Endodermal cell (in vitro differentiated cells): ENCODE results near the gene SCUBE1. TPM values are rescaled to one million over a fixed set of nuclear protein-coding genes. Genes with fewer than 3 reads are reported as not detected.
A peak's percentile ranks its signal among the peaks of the same experiment; 100 is the strongest.

Source experiments
- DNase-seq: peaks from one replicate; pipeline ENCODE4 v3.0.0-alpha.2; 2017
- H3K27ac ChIP-seq: 2 replicates; pipeline ENCODE4 v1.5.1; 2013; ENCODE audit warnings: mild to moderate bottlenecking, low read depth, low read length, moderate library complexity
- H3K27me3 ChIP-seq: 2 replicates; pipeline ENCODE4 v1.6.1; 2013; ENCODE audit warnings: mild to moderate bottlenecking, low read length, moderate library complexity; ENCODE audit not compliant: insufficient read depth, control insufficient read depth, poor library complexity, severe bottlenecking
- H3K36me3 ChIP-seq: 2 replicates; pipeline ENCODE4 v1.7.0; 2013; ENCODE audit warnings: mild to moderate bottlenecking, low read length, moderate library complexity; ENCODE audit not compliant: control insufficient read depth, insufficient read depth
- H3K4me1 ChIP-seq: one replicate; pipeline ENCODE4 v1.7.0; 2013; ENCODE audit warnings: low read length; ENCODE audit not compliant: control insufficient read depth, insufficient read depth
- H3K4me3 ChIP-seq: 2 replicates; pipeline ENCODE4 v1.5.1; 2013; ENCODE audit warnings: mild to moderate bottlenecking, low read length, moderate library complexity
- H3K9ac ChIP-seq: 2 replicates; pipeline ENCODE4 v1.6.1; 2013; ENCODE audit warnings: mild to moderate bottlenecking, low read length, moderate library complexity; ENCODE audit not compliant: poor library complexity, severe bottlenecking; ENCODE audit errors: extremely low read depth
- H3K9me3 ChIP-seq: 2 replicates; pipeline ENCODE4 v1.6.1; 2013; ENCODE audit warnings: mild to moderate bottlenecking, low read length, moderate library complexity; ENCODE audit not compliant: control insufficient read depth
- H3K27ac Mint-ChIP-seq: 2 replicates; pipeline ENCODE4 v1.8.0; 2020; ENCODE audit warnings: mixed read lengths
- H3K27me3 Mint-ChIP-seq: 2 replicates; pipeline ENCODE4 v1.8.0; 2021; ENCODE audit warnings: mild to moderate bottlenecking, mixed read lengths; ENCODE audit not compliant: insufficient read depth
- H3K36me3 Mint-ChIP-seq: 2 replicates; pipeline ENCODE4 v1.8.0; 2020; ENCODE audit warnings: low read depth, mixed read lengths
- H3K4me1 Mint-ChIP-seq: 2 replicates; pipeline ENCODE4 v1.8.0; 2020; ENCODE audit warnings: mixed read lengths
- H3K4me3 Mint-ChIP-seq: 2 replicates; pipeline ENCODE4 v1.8.0; 2020; ENCODE audit warnings: mild to moderate bottlenecking, moderate library complexity, mixed read lengths
- H3K9me3 Mint-ChIP-seq: 2 replicates; pipeline ENCODE4 v1.8.0; 2020; ENCODE audit warnings: mild to moderate bottlenecking, mixed read lengths
- CTCF ChIP-seq: fragments of 200-600 bp; sonication (generic); conservative IDR thresholded peaks from 2 replicates; pipeline ENCODE4 v1.5.0; 2021; ENCODE audit warnings: antibody characterized with exemption, mild to moderate bottlenecking
- WGBS, 2 experiments: methylation state at CpG; one replicate each; pipeline versions ENCODE4 v1.1.5 to v1.1.7; 2013; ENCODE audit warnings: missing lambda C conversion rate in 2 of 2, mixed read lengths in 1 of 2; ENCODE audit not compliant: insufficient coverage in 1 of 2, insufficient read length in 1 of 2; 5-methylcytosine and 5-hydroxymethylcytosine counted together
- total RNA-seq, 2 donors: library from RNA; stranded (reverse); fragmentation: NEBNext Ultra II Directional in 1 of 2; extraction: Animal tissue kit (Norgen Biotek cat#: 25700) in 1 of 2; gene quantifications; 2 replicates in 1 of 2; 3 replicates in 1 of 2; pipeline ENCODE4 v1.2.1, GENCODE V29; 2021

The SCUBE1 gene
- total RNA-seq, 2 donors from 2014 or later, result 0.13 to 0.95 TPM

GRCh38 chr22:43293259-43293654 is 49.9 kb downstream of the SCUBE1 start:
- Histone ChIP-seq H3K36me3 (no peaks in the 10 kb centered on the region), H3K9ac (no peak overlapping the region), H3K4me1 (no peaks in the 10 kb centered on the region), H3K4me3 (no peak overlapping the region), H3K9me3 (no peaks in the 10 kb centered on the region), H3K27ac (no peak overlapping the region), H3K27me3 (no peaks in the 10 kb centered on the region)
- Mint-ChIP-seq H3K9me3 (no peaks in the 10 kb centered on the region), H3K4me1 (peaks cover 7% of the 10 kb centered on the region), H3K27ac (no peak overlapping the region), H3K36me3 (no peaks in the 10 kb centered on the region), H3K4me3 (no peak overlapping the region), H3K27me3 (peaks cover 1% of the 10 kb centered on the region)
- no peak for DNase-seq
- TF ChIP-seq CTCF, result no peak
- 95 to 96% methylated on average over 15 to 17 of the region's 17 CpGs for WGBS, 2 experiments

- peaks cover 7% of the 10 kb centered on the region for H3K4me1 Mint-ChIP-seq
Measured at GRCh38 chr22:43292630-43293018, 50.5 kb downstream of the SCUBE1 start.

DNA sequence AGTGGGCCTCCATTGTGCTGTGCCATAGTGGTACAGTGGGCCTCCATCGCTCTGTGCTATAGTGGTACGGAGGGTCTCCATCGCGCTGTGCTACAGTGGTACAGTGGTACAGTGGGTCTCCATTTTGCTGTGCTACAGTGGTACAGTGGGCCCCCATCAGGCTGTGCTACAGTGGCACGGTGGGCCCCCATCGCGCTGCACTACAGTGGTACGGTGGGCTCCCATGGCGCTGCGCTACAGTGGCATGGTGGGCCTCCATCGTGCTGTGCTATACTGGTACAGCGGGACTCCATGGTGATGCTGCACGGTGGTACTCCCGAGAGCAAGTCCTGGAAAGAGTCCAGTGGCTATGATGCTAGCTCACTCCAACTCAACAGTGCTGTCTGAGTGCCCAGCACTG is 51.8 kb downstream of the SCUBE1 start:
- Histone ChIP-seq H3K9me3 (no peaks in the 10 kb centered on the region), H3K27ac (no peak overlapping the region), H3K27me3 (no peaks in the 10 kb centered on the region), H3K9ac (no peak overlapping the region), H3K36me3 (no peaks in the 10 kb centered on the region), H3K4me3 (no peak overlapping the region), H3K4me1 (no peaks in the 10 kb centered on the region)
- 92 to 96% methylated on average over 14 of the region's 14 CpGs for WGBS, 2 experiments
- no peaks in the 10 kb centered on the region for H3K27me3 Mint-ChIP-seq
- no peak overlapping the region for H3K4me3 Mint-ChIP-seq
- no peak overlapping the region for H3K27ac Mint-ChIP-seq
- DNase-seq, result no peak
- no peaks in the 10 kb centered on the region for H3K9me3 Mint-ChIP-seq
- H3K4me1 Mint-ChIP-seq, result peaks cover 7% of the 10 kb centered on the region
- H3K36me3 Mint-ChIP-seq, result no peaks in the 10 kb centered on the region
- no peak for TF ChIP-seq CTCF

More at GRCh38 chr22:43292630-43293018, 50.5 kb downstream of the SCUBE1 start:
- Histone ChIP-seq H3K27me3 (no peaks in the 10 kb centered on the region), H3K36me3 (no peaks in the 10 kb centered on the region), H3K4me1 (no peaks in the 10 kb centered on the region), H3K9me3 (no peaks in the 10 kb centered on the region), H3K27ac (peak overlapping the region; percentile 29), H3K4me3 (no peak overlapping the region), H3K9ac (no peak overlapping the region)
- no peak for DNase-seq
- WGBS, 2 experiments, result 75 to 92% methylated on average over 8 to 9 of the region's 9 CpGs
- Mint-ChIP-seq H3K27me3 (peaks cover 1% of the 10 kb centered on the region), H3K36me3 (no peaks in the 10 kb centered on the region), H3K9me3 (no peaks in the 10 kb centered on the region), H3K27ac (no peak overlapping the region), H3K4me3 (no peak overlapping the region)
- no peak for TF ChIP-seq CTCF
